Measurements from ENCODE around the gene RXFP4. TPM values are rescaled to one million over a fixed set of nuclear protein-coding genes. Genes with fewer than 3 reads are reported as not detected.
"Not testable (repeated sequence)": the region's sequence is repeated elsewhere in the genome, so short reads cannot be mapped to it uniquely, and the experiment has no call there.

Gene RXFP4
- total RNA-seq, 2 donors from 2014 or later = not detected

DNA sequence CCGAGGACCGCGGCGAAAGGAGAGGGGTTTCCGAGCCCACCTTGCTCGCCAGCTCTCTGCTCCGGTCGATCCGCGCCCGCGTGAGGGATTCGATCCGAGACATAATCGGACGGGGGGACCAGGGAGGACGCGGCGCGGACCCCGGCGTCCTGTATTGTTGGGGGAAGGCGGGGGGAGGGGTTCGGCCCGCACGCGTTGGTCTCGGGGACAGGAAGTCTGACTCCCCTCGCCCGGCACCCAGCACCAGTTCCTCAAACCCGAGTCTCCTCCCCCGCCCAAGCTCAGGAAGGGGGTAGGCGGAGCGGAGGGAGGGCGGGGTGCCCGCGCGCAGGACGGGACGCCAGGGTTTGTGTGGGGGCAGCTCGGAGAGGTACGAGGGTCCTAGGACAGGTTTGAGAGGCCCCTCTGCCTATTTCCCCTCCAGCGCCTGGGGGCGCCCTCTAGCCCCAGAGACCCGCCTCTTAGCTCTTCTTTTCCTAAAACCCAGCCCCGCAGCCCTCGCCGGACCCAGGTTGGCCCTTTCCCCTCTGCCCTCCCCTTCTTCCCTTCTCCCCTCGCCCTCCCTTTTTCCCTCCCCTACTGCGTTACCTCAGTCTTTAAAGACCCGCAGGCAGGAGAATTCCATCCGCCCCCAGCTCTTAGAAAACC, 37.0 kb downstream of the RXFP4 start, which contains the start of gene ARHGEF2:
Gene ARHGEF2 (minus strand): TSS at position 223 of the 648 bp plus-strand sequence. CDS start 120 bp downstream, at position 103.
- ATAC-seq (replicated peaks in 1 of 2) = peak; percentile 81 to 83
- Mint-ChIP-seq H3K4me1 (ENCODE audit: low read depth) (peaks cover 77% of the 10 kb centered on the region), H3K27ac (peak within 1 kb of the TSS; percentile 98), H3K4me3 (peak within 1 kb of the TSS; percentile 87 to 91), H3K27me3 (ENCODE audit: low read depth) (no peaks in the 10 kb centered on the region), H3K36me3 (ENCODE audit: insufficient read depth in 2 of 2) (peaks cover 15 to 25% of the 10 kb centered on the region in 2 donors), H3K9me3 (no peaks in the 10 kb centered on the region)
- peak; percentile 85 to 89 for DNase-seq

DNA sequence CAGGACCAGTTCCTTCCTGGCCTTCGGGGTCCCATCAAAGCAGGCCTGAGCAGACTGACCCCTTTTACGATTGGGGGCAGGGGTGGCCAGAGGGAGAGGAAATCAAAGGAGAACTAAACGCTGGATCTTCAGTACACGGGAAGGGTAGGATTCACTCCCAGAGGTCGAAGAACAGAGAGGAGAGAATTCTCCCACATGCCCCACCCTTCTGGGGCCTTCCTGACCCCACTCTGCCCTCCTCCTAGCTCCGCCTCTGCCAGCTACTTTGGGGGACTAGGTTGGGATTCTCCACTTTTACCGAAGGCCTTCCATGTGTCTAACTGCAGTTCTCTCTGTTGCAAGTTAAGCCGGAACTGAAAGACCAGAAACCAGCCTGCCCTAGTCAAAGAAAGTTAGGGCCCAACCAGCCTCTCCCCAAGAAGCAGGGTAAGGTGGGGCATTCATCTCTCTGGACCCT, 37.6 kb downstream of the RXFP4 start:
- H3K9me3 Mint-ChIP-seq = no peaks in the 10 kb centered on the region
- peak overlapping the region; percentile 87 to 91 for H3K4me3 Mint-ChIP-seq
- H3K27ac Mint-ChIP-seq = peak overlapping the region; percentile 98
- peaks cover 74% of the 10 kb centered on the region for H3K4me1 Mint-ChIP-seq (ENCODE audit: low read depth)
- peak in 1 of 2 donors; percentile 5 for ATAC-seq (replicated peaks in 1 of 2)
- DNase-seq = peak in 1 of 2 donors; percentile 30
- no peaks in the 10 kb centered on the region for H3K27me3 Mint-ChIP-seq (ENCODE audit: low read depth)
- peaks cover 15 to 25% of the 10 kb centered on the region in 2 donors for H3K36me3 Mint-ChIP-seq (ENCODE audit: insufficient read depth in 2 of 2)

DNA sequence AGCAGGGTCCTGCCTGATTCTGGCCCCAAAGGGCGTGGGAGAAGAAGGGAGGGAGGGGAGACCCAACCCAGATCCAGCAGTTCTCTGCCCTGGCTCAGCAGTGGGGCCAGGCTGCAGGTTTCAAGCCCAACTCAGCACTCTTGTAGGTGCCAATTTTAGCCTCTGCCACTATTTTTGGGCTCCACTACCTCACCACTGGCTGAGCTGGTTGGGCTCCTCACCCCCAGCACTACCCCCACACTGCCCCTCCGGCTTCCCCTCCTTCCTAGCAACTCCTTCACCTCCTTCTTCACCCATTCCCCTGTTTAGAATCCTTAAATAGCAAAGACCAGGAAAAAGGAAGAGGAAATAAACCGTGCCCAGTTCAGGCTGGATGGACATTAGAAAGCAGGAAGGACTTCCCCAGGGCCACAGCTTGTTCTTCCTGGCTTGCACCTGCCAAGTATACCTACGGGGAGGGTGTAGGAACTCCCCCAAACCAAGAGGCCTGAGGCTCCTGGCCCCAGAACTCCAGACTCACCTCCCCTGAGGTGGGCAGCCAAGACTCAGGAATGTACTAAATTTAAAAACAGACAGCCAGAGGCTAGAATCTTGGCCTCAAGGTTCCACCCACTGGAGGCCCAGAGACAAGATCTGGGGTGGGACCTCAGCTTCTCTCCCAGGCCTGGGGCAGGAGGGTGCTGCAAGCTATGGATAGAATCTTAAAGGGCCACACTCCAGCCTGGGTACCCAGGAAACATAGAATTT, 38.3 kb downstream of the RXFP4 start:
- Mint-ChIP-seq H3K27ac (peak overlapping the region; percentile 98), H3K36me3 (ENCODE audit: insufficient read depth in 2 of 2) (peaks cover 15 to 22% of the 10 kb centered on the region in 2 donors), H3K4me1 (ENCODE audit: low read depth) (peaks cover 66% of the 10 kb centered on the region), H3K27me3 (ENCODE audit: low read depth) (no peaks in the 10 kb centered on the region), H3K4me3 (peak overlapping the region; percentile 87 to 91), H3K9me3 (no peaks in the 10 kb centered on the region)
- no peak for DNase-seq
- ATAC-seq (replicated peaks in 1 of 2) = no peak

DNA sequence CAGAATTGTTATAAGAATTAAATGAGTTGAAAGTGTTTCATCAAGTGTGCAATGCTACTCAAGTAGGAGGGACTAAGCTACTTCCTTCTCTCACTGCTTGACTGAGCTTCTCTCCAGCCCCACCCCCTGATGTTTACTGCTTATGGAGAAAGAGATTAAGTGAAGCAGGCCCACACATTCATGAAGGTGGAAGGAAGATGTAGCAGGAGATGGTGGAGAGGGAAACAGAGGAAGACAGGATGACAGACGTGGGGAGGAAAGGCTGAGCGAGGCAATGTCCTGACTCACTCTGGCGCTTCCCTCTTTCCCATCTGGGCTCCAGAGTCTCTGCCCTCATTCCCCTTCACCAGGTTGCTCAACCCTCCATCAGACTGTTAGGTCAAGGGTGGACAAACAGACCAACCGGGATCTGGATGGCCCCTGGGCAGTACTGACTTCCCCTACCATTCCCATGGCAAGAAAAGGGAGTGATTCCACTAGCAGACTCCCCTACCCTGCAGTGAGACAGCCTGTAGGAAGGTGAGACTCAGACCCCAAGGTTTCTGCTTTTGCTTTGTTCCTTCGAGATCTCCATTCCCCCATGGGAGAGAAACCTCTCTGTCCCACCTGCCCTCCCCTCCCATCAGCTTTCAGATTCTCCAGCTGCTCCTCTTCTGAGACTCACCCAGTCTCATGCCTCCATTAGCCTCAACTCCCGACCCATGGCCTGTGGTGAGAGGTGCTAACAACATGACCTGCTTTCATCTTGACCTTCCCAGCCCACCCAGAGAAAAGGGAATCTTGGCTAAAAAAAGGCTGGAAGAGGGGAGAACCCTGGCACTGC, 40.0 kb downstream of the RXFP4 start:
- peak in 1 of 2 donors; percentile 26 for DNase-seq
- no peak for ATAC-seq (replicated peaks in 1 of 2)

DNA sequence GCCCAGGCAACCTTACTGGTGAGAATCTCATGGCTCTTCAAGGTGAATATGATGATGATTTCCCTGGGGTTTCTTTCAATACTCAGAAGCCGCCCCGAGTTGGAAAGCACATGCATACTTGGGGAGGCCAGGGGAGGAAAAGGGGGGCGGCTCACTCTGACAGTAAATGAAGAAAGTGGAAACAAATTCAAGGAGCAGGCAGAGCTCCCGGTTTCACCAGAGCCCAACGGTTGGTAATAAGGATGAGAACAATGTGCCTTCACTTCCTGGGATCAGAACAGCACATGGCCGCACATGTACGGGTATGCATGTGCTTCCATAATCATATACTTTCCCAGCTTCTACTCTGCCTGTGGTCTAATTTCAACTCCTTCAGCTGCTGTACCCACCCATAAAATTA, 40.7 kb downstream of the RXFP4 start:
- H3K9me3 Mint-ChIP-seq = no peaks in the 10 kb centered on the region
- no peak for DNase-seq
- H3K4me3 Mint-ChIP-seq = peak overlapping the region; percentile 42 to 54
- H3K27ac Mint-ChIP-seq = peak overlapping the region; percentile 98
- H3K36me3 Mint-ChIP-seq (ENCODE audit: insufficient read depth in 2 of 2) = peaks cover 7 to 17% of the 10 kb centered on the region in 2 donors
- H3K27me3 Mint-ChIP-seq (ENCODE audit: low read depth) = no peaks in the 10 kb centered on the region
- peaks cover 44% of the 10 kb centered on the region for H3K4me1 Mint-ChIP-seq (ENCODE audit: low read depth)
- no peak for ATAC-seq (replicated peaks in 1 of 2)

More for the DNA sequence above, 40.0 kb downstream of the RXFP4 start:
- H3K4me1 Mint-ChIP-seq (ENCODE audit: low read depth) = peaks cover 50% of the 10 kb centered on the region
- no peaks in the 10 kb centered on the region for H3K9me3 Mint-ChIP-seq
- peaks cover 12 to 17% of the 10 kb centered on the region in 2 donors for H3K36me3 Mint-ChIP-seq (ENCODE audit: insufficient read depth in 2 of 2)
- H3K4me3 Mint-ChIP-seq = peak overlapping the region; percentile 87 to 91
- peak overlapping the region; percentile 98 for H3K27ac Mint-ChIP-seq
- no peaks in the 10 kb centered on the region for H3K27me3 Mint-ChIP-seq (ENCODE audit: low read depth)

DNA sequence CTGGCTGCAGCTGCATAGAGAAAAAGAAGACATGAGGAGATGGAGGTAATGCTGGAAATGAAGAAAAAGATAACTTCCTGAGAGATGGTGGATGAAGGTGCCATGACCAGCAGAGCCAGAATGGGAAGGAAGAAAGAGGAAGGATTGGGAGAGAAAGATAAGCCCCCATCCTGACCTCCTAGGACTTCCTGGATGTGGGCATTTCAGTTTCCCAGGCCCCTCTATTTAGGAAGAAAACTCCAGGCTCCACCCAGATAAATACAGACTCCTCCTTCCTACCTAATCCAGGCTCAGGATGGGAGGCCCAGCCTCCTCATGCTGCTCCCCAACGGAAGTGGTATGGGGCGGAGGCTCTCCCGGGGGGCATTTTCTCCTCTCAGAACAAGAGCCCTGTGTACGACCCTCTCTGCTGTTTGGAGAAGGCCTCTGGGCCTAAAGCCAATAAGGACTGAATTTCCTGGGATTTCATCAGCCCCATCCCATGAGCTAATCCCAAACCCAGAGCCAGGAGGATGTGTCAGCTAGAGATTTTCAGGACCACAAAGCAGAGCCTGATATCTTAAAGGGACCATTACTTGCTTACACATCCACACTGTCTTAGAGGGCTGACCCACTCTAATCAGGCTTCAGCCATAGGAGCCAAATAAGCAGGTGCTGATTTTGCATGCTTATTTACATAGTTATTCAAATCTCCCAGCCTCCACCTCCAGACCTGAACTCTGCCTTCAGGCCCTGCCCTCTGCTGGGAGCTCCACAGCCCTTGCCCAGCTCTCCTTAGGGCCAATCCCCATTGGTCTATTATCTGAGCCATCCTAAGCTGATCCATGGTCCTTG, 42.0 kb downstream of the RXFP4 start:
- no peaks in the 10 kb centered on the region for H3K9me3 Mint-ChIP-seq
- peaks cover 43% of the 10 kb centered on the region for H3K4me1 Mint-ChIP-seq (ENCODE audit: low read depth)
- DNase-seq (no peak), ATAC-seq (replicated peaks in 1 of 2) (peak in 1 of 2 donors; percentile 27)
- peaks cover 1 to 12% of the 10 kb centered on the region in 2 donors for H3K36me3 Mint-ChIP-seq (ENCODE audit: insufficient read depth in 2 of 2)
- no peaks in the 10 kb centered on the region for H3K27me3 Mint-ChIP-seq (ENCODE audit: low read depth)
- H3K4me3 Mint-ChIP-seq = no peak overlapping the region
- H3K27ac Mint-ChIP-seq = peak overlapping the region; percentile 40

DNA sequence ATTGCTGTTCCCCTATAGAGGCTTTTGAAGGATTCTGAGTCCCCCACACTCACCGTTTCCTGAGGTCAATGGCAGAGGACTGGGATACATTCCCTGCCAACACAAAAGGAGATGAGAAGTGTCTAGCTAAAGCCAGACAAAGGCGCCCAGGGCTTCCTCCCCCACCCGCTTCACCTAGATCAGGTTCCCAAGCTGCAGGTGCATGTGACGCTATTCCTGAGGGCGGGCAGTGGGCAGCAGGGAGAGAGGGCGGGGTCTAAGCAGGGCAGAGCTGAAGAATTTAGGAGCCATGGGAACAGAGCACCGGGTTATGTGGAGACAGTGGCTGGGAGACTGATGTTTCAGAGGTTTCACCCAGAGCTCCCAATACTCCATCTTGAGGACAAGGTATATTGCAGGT, 42.9 kb downstream of the RXFP4 start:
- ATAC-seq (replicated peaks in 1 of 2) = no peak
- H3K27me3 Mint-ChIP-seq (ENCODE audit: low read depth) = no peaks in the 10 kb centered on the region
- H3K27ac Mint-ChIP-seq = no peak overlapping the region
- peaks cover 0 to 12% of the 10 kb centered on the region in 2 donors for H3K36me3 Mint-ChIP-seq (ENCODE audit: insufficient read depth in 2 of 2)
- H3K4me3 Mint-ChIP-seq = no peak overlapping the region
- no peak for DNase-seq
- H3K4me1 Mint-ChIP-seq (ENCODE audit: low read depth) = peaks cover 49% of the 10 kb centered on the region
- H3K9me3 Mint-ChIP-seq = no peaks in the 10 kb centered on the region

DNA sequence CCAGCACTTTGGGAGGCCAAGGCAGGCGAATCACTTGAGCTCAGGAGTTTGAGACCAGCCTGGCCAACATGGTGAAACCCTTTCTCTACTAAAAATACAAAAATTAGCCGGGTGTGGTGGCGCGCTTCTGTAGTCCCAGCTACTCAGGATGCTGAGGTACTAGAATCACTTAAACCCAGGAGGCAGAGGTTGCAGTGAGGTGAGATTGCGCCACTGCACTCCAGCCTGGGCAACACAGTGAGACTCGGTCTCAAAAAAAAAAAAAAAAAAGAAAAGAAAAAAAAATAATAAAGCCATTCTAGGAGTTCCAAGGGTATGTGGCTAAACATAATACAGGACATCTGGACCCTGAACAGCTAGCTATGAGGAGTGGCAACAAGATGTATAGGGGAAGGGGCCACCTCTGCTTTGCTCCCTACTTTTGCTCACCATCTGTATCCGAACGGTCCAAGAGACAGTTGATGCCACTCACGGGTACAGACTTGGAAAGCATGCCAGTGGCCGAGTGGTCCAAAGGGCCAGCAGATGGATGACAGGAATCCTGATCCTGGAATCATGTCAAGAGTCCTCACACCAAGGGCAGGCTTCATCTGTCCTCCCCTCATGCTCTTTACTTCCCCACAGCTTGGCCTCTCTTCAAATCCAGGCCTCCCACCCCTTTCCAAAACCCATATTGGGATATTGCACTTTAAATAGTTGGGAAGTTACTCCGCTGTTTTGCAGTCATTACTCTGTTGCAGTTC, 43.6 kb downstream of the RXFP4 start:
- not testable (repeated sequence) for H3K27me3 Mint-ChIP-seq (ENCODE audit: low read depth); ATAC-seq (replicated peaks in 1 of 2); H3K27ac Mint-ChIP-seq; DNase-seq; H3K4me3 Mint-ChIP-seq; H3K9me3 Mint-ChIP-seq
- H3K4me1 Mint-ChIP-seq (ENCODE audit: low read depth) = peaks cover 49% of the 10 kb centered on the region
- peaks cover 0 to 11% of the 10 kb centered on the region in 2 donors for H3K36me3 Mint-ChIP-seq (ENCODE audit: insufficient read depth in 2 of 2)

DNA sequence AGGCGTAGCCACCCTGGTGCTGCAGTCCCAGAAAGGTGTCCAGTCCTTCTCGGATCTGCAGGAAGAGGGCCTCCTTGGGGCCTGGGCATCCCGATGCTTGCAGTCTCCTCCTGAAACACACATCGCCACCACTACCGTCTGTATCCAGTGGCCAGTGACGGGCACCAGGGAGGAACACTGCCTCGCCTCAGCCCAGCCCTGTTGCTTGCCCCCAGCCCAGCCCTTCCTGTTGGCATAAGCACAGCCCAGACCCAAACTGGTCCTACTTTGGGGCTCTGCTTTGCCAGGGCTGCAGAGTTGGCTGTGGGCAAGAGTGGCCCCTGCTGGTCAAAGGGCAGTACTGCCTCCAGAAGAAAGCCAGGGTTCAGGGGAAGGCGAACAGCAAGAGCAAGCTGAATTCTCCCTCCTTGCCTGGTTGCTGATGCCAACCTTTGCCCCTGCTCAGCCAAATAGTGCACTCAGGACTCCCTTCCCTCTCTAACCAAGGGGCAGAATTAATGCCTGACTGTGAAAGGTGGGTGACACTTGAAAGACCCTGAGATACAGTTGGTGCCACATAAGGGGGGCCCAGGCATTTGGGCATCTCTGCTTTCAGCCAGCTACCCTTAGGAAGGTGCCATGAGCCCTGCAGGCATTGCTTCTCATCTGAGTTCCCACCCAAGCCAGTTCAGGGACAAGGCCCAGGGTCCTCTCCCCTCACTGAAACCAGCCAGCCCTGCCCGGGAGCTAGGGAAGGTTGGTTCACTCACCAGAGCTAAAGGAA, 48.0 kb downstream of the RXFP4 start:
- no peaks in the 10 kb centered on the region for H3K27me3 Mint-ChIP-seq (ENCODE audit: low read depth)
- no peaks in the 10 kb centered on the region for H3K36me3 Mint-ChIP-seq (ENCODE audit: insufficient read depth in 2 of 2)
- ATAC-seq (replicated peaks in 1 of 2) = peak; percentile 85 to 90
- peak; percentile 80 to 86 for DNase-seq
- no peak overlapping the region for H3K4me3 Mint-ChIP-seq
- H3K9me3 Mint-ChIP-seq = no peaks in the 10 kb centered on the region
- H3K27ac Mint-ChIP-seq = no peak overlapping the region
- H3K4me1 Mint-ChIP-seq (ENCODE audit: low read depth) = peaks cover 15% of the 10 kb centered on the region

DNA sequence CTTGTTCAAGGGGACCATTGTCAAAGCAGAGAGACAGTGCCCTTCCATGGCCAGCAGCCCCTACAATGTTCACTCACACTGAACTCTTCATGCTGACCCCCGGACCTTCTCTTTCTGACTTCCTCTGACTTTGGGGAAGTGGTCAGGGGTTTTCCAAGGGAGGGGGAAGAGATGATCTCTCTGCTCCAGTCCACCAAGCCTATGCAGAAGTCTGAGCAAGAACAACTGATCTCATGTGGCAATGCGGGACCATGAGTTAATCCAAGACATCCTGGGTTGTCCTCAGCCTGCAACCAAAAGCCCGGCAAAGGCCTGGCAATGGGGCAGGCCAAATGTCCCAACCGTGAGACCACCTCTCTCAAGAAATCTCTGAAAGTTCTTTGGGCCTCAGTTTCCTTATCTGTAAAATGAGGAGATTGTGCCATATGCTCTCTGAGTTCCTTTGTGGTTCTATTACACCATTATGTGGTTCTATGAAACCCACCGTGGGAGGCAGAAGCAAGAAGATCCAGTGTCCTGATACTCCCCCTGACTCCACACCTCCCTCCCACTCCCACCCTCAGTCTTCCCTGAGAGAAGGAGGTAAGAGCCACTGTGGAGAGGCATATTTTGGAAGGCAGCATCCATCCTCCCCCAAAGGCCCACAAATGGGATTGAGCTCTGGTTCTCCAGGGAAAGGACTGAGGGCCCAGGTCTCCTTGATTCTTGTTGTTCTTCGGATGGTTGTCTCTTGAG, 48.7 kb downstream of the RXFP4 start:
- no peak overlapping the region for H3K4me3 Mint-ChIP-seq
- H3K27me3 Mint-ChIP-seq (ENCODE audit: low read depth) = no peaks in the 10 kb centered on the region
- DNase-seq (no peak), ATAC-seq (replicated peaks in 1 of 2) (peak; percentile 2 to 3)
- H3K27ac Mint-ChIP-seq = no peak overlapping the region
- H3K9me3 Mint-ChIP-seq = no peaks in the 10 kb centered on the region
- peaks cover 15% of the 10 kb centered on the region for H3K4me1 Mint-ChIP-seq (ENCODE audit: low read depth)
- H3K36me3 Mint-ChIP-seq (ENCODE audit: insufficient read depth in 2 of 2) = no peaks in the 10 kb centered on the region
